ENCODE measurements around the gene ACOX2. TPM values are rescaled to one million over a fixed set of nuclear protein-coding genes. Genes with fewer than 3 reads are reported as not detected.

ACOX2 gene
- total RNA-seq, 1 experiment from 2014 or later, result 0.85 TPM

GRCh38 chr3:58459160-58459559 is 77.8 kb downstream of the ACOX2 start:
- no peak overlapping the region for H3K23ac ChIP-seq (ENCODE audit: insufficient read length, low read depth, low read length)
- H3K14ac ChIP-seq (ENCODE audit: insufficient read depth, low read length), result no peak overlapping the region
- H4K8ac ChIP-seq (replicated peaks; ENCODE audit: insufficient read length, low read depth, low read length), result no peak overlapping the region
- H3K79me2 ChIP-seq (ENCODE audit: insufficient read depth, low read length), result no peaks in the 10 kb centered on the region
- H3K23me2 ChIP-seq (ENCODE audit: insufficient read length, low read depth, low read length, poor library complexity, severe bottlenecking), result no peaks in the 10 kb centered on the region
- no peak overlapping the region for H2BK15ac ChIP-seq (ENCODE audit: low read depth, low read length)
- no peak for DNase-seq
- no peak overlapping the region for H2AK5ac ChIP-seq (ENCODE audit: insufficient read length, low read length)
- no peak overlapping the region for H2BK12ac ChIP-seq (ENCODE audit: insufficient read length, low read depth, low read length)
- no peak overlapping the region for H3T11ph ChIP-seq (ENCODE audit: low read length)
- H3K9me3 ChIP-seq (ENCODE audit: control insufficient read depth, low read depth, low read length), result no peaks in the 10 kb centered on the region
- peaks cover 5% of the 10 kb centered on the region; the same call in 1 of the 2 replicates for H3K4me1 ChIP-seq (ENCODE audit: insufficient read depth, low read length)
- H2BK120ac ChIP-seq (ENCODE audit: low read depth, low read length, poor library complexity, severe bottlenecking), result no peak overlapping the region
- no peak overlapping the region for H3K9ac ChIP-seq (ENCODE audit: extremely low read depth, insufficient read length, low read length)
- no peak overlapping the region for H3K27ac ChIP-seq (ENCODE audit: insufficient read length, low read depth, low read length)
- whole genome bisulfite sequencing (ENCODE audit: extremely low coverage, insufficient read length, low lambda C conversion rate), result no CpG with 5 or more reads among the region's 4 CpGs
- TF ChIP-seq CTCF (conservative IDR thresholded peaks at IDR 0.05), result no peak
- H3K9me3 Mint-ChIP-seq, result peaks cover 10 to 19% of the 10 kb centered on the region in 2 experiments
- H4K91ac ChIP-seq (ENCODE audit: insufficient read length, low read depth, low read length), result no peak overlapping the region
- no peak overlapping the region for H4K5ac ChIP-seq (ENCODE audit: insufficient read length, low read depth, low read length)
- no peak overlapping the region for H3K18ac ChIP-seq (ENCODE audit: insufficient read length, low read depth, low read length)
- H3K4me1 Mint-ChIP-seq, result peaks cover 11 to 12% of the 10 kb centered on the region in 2 experiments
- no peak overlapping the region for H3K4me3 Mint-ChIP-seq
- H2BK20ac ChIP-seq (ENCODE audit: low read depth, low read length, poor library complexity, severe bottlenecking), result no peak overlapping the region
- no peak overlapping the region for H2AFZ ChIP-seq (ENCODE audit: low read length)
- H3K27me3 Mint-ChIP-seq (ENCODE audit: low read depth), result no peaks in the 10 kb centered on the region
- no peak overlapping the region for H3K56ac ChIP-seq (ENCODE audit: insufficient read length, low read depth, low read length)
- H4K20me1 ChIP-seq (ENCODE audit: control insufficient read depth, insufficient read depth, insufficient read length), result no peaks in the 10 kb centered on the region
- no peak overlapping the region for H3K4ac ChIP-seq (ENCODE audit: low read depth, low read length)
- H3K79me1 ChIP-seq (ENCODE audit: insufficient read depth, low read depth, low read length, poor library complexity, severe bottlenecking), result no peaks in the 10 kb centered on the region
- peaks cover 0 to 20% (median 6%) of the 10 kb centered on the region in 3 experiments for H3K36me3 Mint-ChIP-seq (ENCODE audit: insufficient read depth in 1 of 3, low read depth in 3 of 3)
- no peak overlapping the region for H2BK5ac ChIP-seq (ENCODE audit: insufficient read length, low read length)
- H3K27ac Mint-ChIP-seq, result no peak overlapping the region
- no peak overlapping the region for H3K4me2 ChIP-seq (ENCODE audit: insufficient read depth, insufficient read length, low read length)
- no peaks in the 10 kb centered on the region for H3K27me3 ChIP-seq (ENCODE audit: insufficient read depth, low read length)

Other genes with a start within 250 kb of the ACOX2 start
- gene RPP14, start 230.9 kb downstream of the ACOX2 start, total RNA-seq (2021), result 23.9 and 24.4 TPM in 2 replicates
- 13.4 and 16.1 TPM in 2 replicates for gene HTD2, start 230.7 kb downstream of the ACOX2 start, total RNA-seq (2021)
- gene PXK, start 204.3 kb downstream of the ACOX2 start, total RNA-seq (2021), result 3.3 and 3.4 TPM in 2 replicates
- gene PDHB, start 103.4 kb downstream of the ACOX2 start, total RNA-seq (2021), result 131 and 132 TPM in 2 replicates
- 14.2 and 15.7 TPM in 2 replicates for gene KCTD6, start 45.1 kb downstream of the ACOX2 start, total RNA-seq (2021)
- gene FAM107A, start 40.2 kb upstream of the ACOX2 start, total RNA-seq (2021), result 0.11 and 0.13 TPM in 2 replicates
- gene FAM3D, start 129.6 kb upstream of the ACOX2 start, total RNA-seq (2021), result not detected in 2 replicates